Lower lobe of right lung (tissue), 2 donors: Measurements from ENCODE around the gene BRCA1. TPM values are rescaled to one million over a fixed set of nuclear protein-coding genes. Genes with fewer than 3 reads are reported as not detected.

Experiments
- ATAC-seq, 2 donors: fragments of 200-7000 bp; cut with Tn5 transposase; one replicate each; pipeline ENCODE4 v1.9.1; 2020 to 2022; ENCODE audit warnings: mild to moderate bottlenecking in 2 of 2, moderate library complexity in 2 of 2
- DNase-seq: peaks from one replicate; pipeline ENCODE4 v3.0.0-alpha.2; 2020
- H3K27ac ChIP-seq: fragments of 200-600 bp; one replicate; pipeline ENCODE4 v1.8.0; 2022
- H3K27me3 ChIP-seq: fragments of 200-600 bp; one replicate; pipeline ENCODE4 v1.8.0; 2022; ENCODE audit warnings: low read depth
- H3K36me3 ChIP-seq: fragments of 200-600 bp; one replicate; pipeline ENCODE4 v1.8.0; 2022; ENCODE audit warnings: mild to moderate bottlenecking
- H3K4me1 ChIP-seq: fragments of 200-600 bp; one replicate; pipeline ENCODE4 v1.8.0; 2022
- H3K4me3 ChIP-seq: fragments of 200-600 bp; one replicate; pipeline ENCODE4 v1.8.0; 2022; ENCODE audit warnings: mild to moderate bottlenecking
- H3K9me3 ChIP-seq: fragments of 200-600 bp; one replicate; pipeline ENCODE4 v1.8.0; 2022
- intact Hi-C: fragments of 100-400 bp; cut with DNase I; formaldehyde crosslinking; loops from one replicate; pipeline ENCODE4 v1.11.0; 2022
- total RNA-seq: library from RNA; stranded (reverse); fragmentation: NEBNext Ultra II Directional; extraction: Animal tissue kit (Norgen Biotek cat#: 25700); gene quantifications from one replicate; pipeline ENCODE4 v1.2.1, GENCODE V29; 2021
- TF ChIP-seq, protein P1 (sequence below): fragments of 200-600 bp; IDR thresholded peaks from one replicate; pipeline ENCODE4 v1.8.0; 2022; ENCODE audit warnings: antibody characterized with exemption, mild to moderate bottlenecking
- donor health status: DM: no; HTN: yes; CAD: no; lungs with severe emphysema.

BRCA1 gene
- total RNA-seq, 1 donor from 2014 or later, result 7.4 TPM

DNA sequence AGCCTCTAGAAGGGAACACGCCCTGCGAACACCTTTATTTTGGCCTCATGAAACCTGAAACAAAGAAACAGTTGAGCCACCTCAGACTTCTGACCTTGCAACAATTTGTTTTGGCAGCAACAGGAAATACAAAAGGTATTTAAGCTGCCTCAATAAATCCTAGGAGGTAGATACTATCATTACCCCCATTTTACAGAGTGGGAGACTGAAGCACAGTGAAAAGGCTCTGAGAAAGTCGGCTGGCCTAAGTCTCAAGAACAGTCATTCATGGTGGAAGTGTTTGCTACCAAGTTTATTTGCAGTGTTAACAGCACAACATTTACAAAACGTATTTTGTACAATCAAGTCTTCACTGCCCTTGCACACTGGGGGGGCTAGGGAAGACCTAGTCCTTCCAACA lies 81.1 kb downstream of the BRCA1 start:
- no peaks in the 10 kb centered on the region for H3K9me3 ChIP-seq
- ATAC-seq, result no peak
- TF ChIP-seq, protein P1, sequence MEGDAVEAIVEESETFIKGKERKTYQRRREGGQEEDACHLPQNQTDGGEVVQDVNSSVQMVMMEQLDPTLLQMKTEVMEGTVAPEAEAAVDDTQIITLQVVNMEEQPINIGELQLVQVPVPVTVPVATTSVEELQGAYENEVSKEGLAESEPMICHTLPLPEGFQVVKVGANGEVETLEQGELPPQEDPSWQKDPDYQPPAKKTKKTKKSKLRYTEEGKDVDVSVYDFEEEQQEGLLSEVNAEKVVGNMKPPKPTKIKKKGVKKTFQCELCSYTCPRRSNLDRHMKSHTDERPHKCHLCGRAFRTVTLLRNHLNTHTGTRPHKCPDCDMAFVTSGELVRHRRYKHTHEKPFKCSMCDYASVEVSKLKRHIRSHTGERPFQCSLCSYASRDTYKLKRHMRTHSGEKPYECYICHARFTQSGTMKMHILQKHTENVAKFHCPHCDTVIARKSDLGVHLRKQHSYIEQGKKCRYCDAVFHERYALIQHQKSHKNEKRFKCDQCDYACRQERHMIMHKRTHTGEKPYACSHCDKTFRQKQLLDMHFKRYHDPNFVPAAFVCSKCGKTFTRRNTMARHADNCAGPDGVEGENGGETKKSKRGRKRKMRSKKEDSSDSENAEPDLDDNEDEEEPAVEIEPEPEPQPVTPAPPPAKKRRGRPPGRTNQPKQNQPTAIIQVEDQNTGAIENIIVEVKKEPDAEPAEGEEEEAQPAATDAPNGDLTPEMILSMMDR, result no peak
- H3K27ac ChIP-seq, result no peak overlapping the region
- intact Hi-C loops, result no loop called here
- DNase-seq, result no peak
- H3K4me3 ChIP-seq, result no peak overlapping the region
- H3K36me3 ChIP-seq, result no peaks in the 10 kb centered on the region
- no peaks in the 10 kb centered on the region for H3K27me3 ChIP-seq
- no peaks in the 10 kb centered on the region for H3K4me1 ChIP-seq

- H3K9me3 ChIP-seq, result no peaks in the 10 kb centered on the region
- ATAC-seq, result no peak
Measured at GRCh38 chr17:43043307-43043706, 81.9 kb downstream of the BRCA1 start.

DNA sequence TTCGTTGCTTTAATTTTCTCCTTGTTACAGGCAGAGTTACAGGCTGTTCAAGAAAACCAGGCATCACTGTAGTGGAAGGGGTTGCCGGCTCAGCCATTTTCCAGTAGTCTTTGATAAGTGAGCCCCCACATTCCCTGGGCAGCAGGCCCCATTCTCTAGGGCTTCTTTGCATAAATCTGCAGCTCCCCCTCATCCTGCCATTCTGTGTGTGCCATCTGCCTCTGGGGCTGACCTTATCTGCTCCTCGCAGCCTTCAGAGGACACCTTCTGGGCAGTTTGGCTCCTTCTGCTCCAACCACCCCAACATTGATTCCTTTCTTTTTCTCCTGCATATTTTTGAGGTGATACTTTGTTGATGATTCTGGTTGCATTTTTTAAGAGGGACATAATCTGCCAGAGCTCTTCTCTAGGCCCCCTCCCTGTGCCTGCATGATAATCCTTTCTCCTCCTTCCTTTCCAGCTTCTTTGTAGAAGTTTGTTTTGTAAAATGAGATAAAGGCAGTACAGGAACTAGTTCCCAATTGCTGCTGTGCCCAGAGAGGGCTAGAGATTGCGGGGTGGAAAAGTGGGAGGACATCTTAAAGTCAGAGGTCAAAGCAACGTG lies 83.0 kb downstream of the BRCA1 start:
- no peak for DNase-seq
- H3K4me1 ChIP-seq, result no peaks in the 10 kb centered on the region
- no peak for ATAC-seq
- H3K27me3 ChIP-seq, result no peaks in the 10 kb centered on the region
- H3K36me3 ChIP-seq, result no peaks in the 10 kb centered on the region
- TF ChIP-seq, protein P1, result no peak
- no peak overlapping the region for H3K27ac ChIP-seq
- H3K4me3 ChIP-seq, result no peak overlapping the region
- no peaks in the 10 kb centered on the region for H3K9me3 ChIP-seq
- intact Hi-C loops, result no loop called here

More at GRCh38 chr17:43043307-43043706, 81.9 kb downstream of the BRCA1 start:
- no peak for DNase-seq
- Histone ChIP-seq H3K27me3 (no peaks in the 10 kb centered on the region), H3K36me3 (no peaks in the 10 kb centered on the region), H3K4me1 (no peaks in the 10 kb centered on the region), H3K27ac (no peak overlapping the region), H3K4me3 (no peak overlapping the region)
- TF ChIP-seq, protein P1, result no peak
- intact Hi-C loops, result no loop called here

GRCh38 chr17:43040655-43041054 lies 84.5 kb downstream of the BRCA1 start:
- no peak overlapping the region for H3K4me3 ChIP-seq
- H3K4me1 ChIP-seq, result no peaks in the 10 kb centered on the region
- H3K36me3 ChIP-seq, result no peaks in the 10 kb centered on the region
- intact Hi-C loops, result no loop called here
- DNase-seq, result no peak
- TF ChIP-seq, protein P1, result no peak
- no peaks in the 10 kb centered on the region for H3K27me3 ChIP-seq
- no peaks in the 10 kb centered on the region for H3K9me3 ChIP-seq
- no peak overlapping the region for H3K27ac ChIP-seq
- peak; percentile 21 to 78 for ATAC-seq

- Histone ChIP-seq H3K4me3 (no peak overlapping the region), H3K4me1 (no peaks in the 10 kb centered on the region), H3K9me3 (no peaks in the 10 kb centered on the region), H3K27me3 (no peaks in the 10 kb centered on the region), H3K27ac (no peak overlapping the region), H3K36me3 (no peaks in the 10 kb centered on the region)
- TF ChIP-seq, protein P1, result no peak
- ATAC-seq (no peak), DNase-seq (no peak)
- intact Hi-C loops, result no loop called here
Measured at GRCh38 chr17:43039646-43040045, 85.5 kb downstream of the BRCA1 start.
